Lower lobe of right lung (tissue), 2 donors: ENCODE results near the gene SP4. TPM values are rescaled to one million over a fixed set of nuclear protein-coding genes. Genes with fewer than 3 reads are reported as not detected.

Source experiments
- ATAC-seq, 2 donors: fragments of 200-7000 bp; cut with Tn5 transposase; one replicate each; pipeline ENCODE4 v1.9.1; 2020 to 2022; ENCODE audit warnings: mild to moderate bottlenecking in 2 of 2, moderate library complexity in 2 of 2
- DNase-seq: peaks from one replicate; pipeline ENCODE4 v3.0.0-alpha.2; 2020
- H3K27ac ChIP-seq: fragments of 200-600 bp; one replicate; pipeline ENCODE4 v1.8.0; 2022
- H3K27me3 ChIP-seq: fragments of 200-600 bp; one replicate; pipeline ENCODE4 v1.8.0; 2022; ENCODE audit warnings: low read depth
- H3K36me3 ChIP-seq: fragments of 200-600 bp; one replicate; pipeline ENCODE4 v1.8.0; 2022; ENCODE audit warnings: mild to moderate bottlenecking
- H3K4me1 ChIP-seq: fragments of 200-600 bp; one replicate; pipeline ENCODE4 v1.8.0; 2022
- H3K4me3 ChIP-seq: fragments of 200-600 bp; one replicate; pipeline ENCODE4 v1.8.0; 2022; ENCODE audit warnings: mild to moderate bottlenecking
- H3K9me3 ChIP-seq: fragments of 200-600 bp; one replicate; pipeline ENCODE4 v1.8.0; 2022
- CTCF ChIP-seq: fragments of 200-600 bp; IDR thresholded peaks from one replicate; pipeline ENCODE4 v1.8.0; 2022; ENCODE audit warnings: antibody characterized with exemption, mild to moderate bottlenecking
- intact Hi-C: fragments of 100-400 bp; cut with DNase I; formaldehyde crosslinking; loops from one replicate; pipeline ENCODE4 v1.11.0; 2022
- microRNA-seq: library from miRNA; unstranded; fragments of <30 nt; microRNA quantifications from one replicate; pipeline ENCODE4 v1.2.0, GENCODE V29; 2020; ENCODE audit warnings: borderline number of aligned reads
- total RNA-seq: library from RNA; stranded (reverse); fragmentation: NEBNext Ultra II Directional; extraction: Animal tissue kit (Norgen Biotek cat#: 25700); gene quantifications from one replicate; pipeline ENCODE4 v1.2.1, GENCODE V29; 2021
- donor health status: DM: no; HTN: yes; CAD: no; lungs with severe emphysema.

SP4 gene
- total RNA-seq, 1 donor from 2014 or later = 9.7 TPM

GRCh38 chr7:21550076-21550475, 122.2 kb downstream of the SP4 start:
- Histone ChIP-seq H3K4me3 (no peak overlapping the region), H3K27me3 (no peaks in the 10 kb centered on the region), H3K36me3 (no peaks in the 10 kb centered on the region), H3K4me1 (no peaks in the 10 kb centered on the region), H3K9me3 (no peaks in the 10 kb centered on the region), H3K27ac (no peak overlapping the region)
- DNase-seq = no peak
- TF ChIP-seq CTCF = no peak
- ATAC-seq = peak; percentile 27 to 47
- intact Hi-C loops = no loop called here

GRCh38 chr7:21550821-21551531, 123.1 kb downstream of the SP4 start:
- ATAC-seq (peak; percentile 60 to 64), DNase-seq (no peak)
- Histone ChIP-seq H3K36me3 (no peaks in the 10 kb centered on the region), H3K4me1 (no peaks in the 10 kb centered on the region), H3K4me3 (no peak overlapping the region), H3K9me3 (no peaks in the 10 kb centered on the region), H3K27me3 (no peaks in the 10 kb centered on the region), H3K27ac (no peak overlapping the region)
- intact Hi-C loops = no loop called here
- no peak for TF ChIP-seq CTCF

- Histone ChIP-seq H3K27ac (no peak overlapping the region), H3K36me3 (no peaks in the 10 kb centered on the region), H3K27me3 (no peaks in the 10 kb centered on the region), H3K4me3 (no peak overlapping the region), H3K4me1 (no peaks in the 10 kb centered on the region), H3K9me3 (no peaks in the 10 kb centered on the region)
- intact Hi-C loops = no loop called here
- ATAC-seq (peak; percentile 38 to 74), DNase-seq (no peak)
- TF ChIP-seq CTCF = no peak
Observed at GRCh38 chr7:21562385-21562784, 134.5 kb downstream of the SP4 start.

Small RNA genes lying within 50 kb of the gene (microRNA-seq; reads per million reads assigned to microRNA genes)
- gene MIR1183 = not detected

Other genes starting within 250 kb of the SP4 start
- 8.9 TPM for gene DNAH11, start 115.0 kb downstream of the SP4 start, total RNA-seq